ENCODE results near the gene MAP3K9. TPM values are rescaled to one million over a fixed set of nuclear protein-coding genes. Genes with fewer than 3 reads are reported as not detected.

MAP3K9 gene
- polyA plus RNA-seq, 1 donor from 2014 or later: 10.4 TPM

DNA sequence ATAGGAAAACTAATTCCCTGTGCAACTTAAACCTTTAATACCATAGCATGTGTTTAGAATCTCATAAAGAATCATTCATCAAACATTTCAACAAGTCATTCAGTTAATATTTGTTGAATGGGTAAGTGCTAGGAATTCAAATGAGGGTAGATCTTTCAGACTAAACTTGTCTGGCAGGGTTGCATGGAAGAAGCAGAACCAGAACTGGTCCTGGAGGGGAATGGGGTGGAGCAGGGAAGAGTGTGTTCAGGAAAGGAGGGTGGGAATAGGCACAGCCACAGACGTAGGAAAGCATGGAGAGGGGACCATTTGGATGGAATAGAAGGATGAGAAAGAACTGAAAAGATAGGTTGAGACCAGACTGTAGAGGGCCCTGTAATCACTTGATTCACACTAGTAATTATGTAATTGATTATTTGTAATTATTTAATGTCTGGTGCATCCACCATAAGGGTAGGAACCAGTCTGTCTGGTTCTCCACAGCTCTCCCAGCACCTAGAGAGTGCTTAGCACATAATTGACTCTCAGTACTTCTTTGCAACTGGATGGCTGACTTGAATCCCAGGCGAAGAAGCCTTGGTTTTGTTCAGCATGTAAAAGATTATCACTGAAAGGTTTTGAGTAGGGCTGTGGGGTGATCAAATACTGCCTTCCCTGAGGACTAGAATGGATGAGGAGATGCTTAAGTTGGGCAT is 3.0 kb upstream of the MAP3K9 start:
- Histone ChIP-seq H4K20me1 (ENCODE audit: insufficient read depth) (no peaks in the 10 kb centered on the region), H3K4me3 (ENCODE audit: low read length) (peak overlapping the region; percentile 80), H3K36me3 (ENCODE audit: insufficient read depth, low read length) (no peaks in the 10 kb centered on the region), H3K9me2 (ENCODE audit: insufficient read depth, low read length) (no peaks in the 10 kb centered on the region), H3K79me2 (replicated peaks; ENCODE audit: insufficient read depth, low read length) (peaks cover 56% of the 10 kb centered on the region), H2AFZ (ENCODE audit: low read depth, low read length) (no peak overlapping the region), H3K4me2 (ENCODE audit: low read length) (peak overlapping the region; percentile 90), H3K9ac (ENCODE audit: low read length) (no peak overlapping the region), H3F3A (ENCODE audit: insufficient read depth, low read length, poor library complexity, severe bottlenecking) (no peaks in the 10 kb centered on the region), H3K9me3 (ENCODE audit: low read length) (no peaks in the 10 kb centered on the region), H3K27ac (ENCODE audit: low read length) (no peak overlapping the region), H3K27me3 (ENCODE audit: insufficient read depth, low read depth, low read length) (no peaks in the 10 kb centered on the region)
- TF ChIP-seq POLR2AphosphoS5 (IDR thresholded peaks at IDR 0.05) (no peak), SMC3 (conservative IDR thresholded peaks at IDR 0.05; ENCODE audit: poor library complexity) (no peak)

DNA sequence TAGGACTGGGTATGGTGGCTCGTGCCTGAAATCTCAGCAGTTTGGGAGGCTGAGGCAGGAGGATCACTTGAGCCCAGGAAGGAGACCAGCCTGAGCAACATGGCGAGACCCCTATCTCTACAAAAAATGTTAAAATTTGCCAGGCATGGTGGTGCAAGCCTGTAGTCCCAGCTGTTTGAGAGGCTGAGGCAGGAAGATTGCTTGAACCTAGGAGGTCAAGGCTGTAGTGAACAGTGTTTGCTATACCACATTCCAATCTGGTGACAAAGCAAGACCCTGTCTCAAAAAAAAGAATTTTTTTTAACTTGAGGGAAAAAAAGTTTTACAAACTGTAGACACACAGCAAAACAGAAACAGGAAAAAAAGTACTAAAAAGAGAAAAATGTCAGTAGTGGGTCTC is 2.3 kb upstream of the MAP3K9 start:
- Histone ChIP-seq H3K27me3 (ENCODE audit: insufficient read depth, low read depth, low read length) (no peaks in the 10 kb centered on the region), H3K9me2 (ENCODE audit: insufficient read depth, low read length) (no peaks in the 10 kb centered on the region), H3K79me2 (replicated peaks; ENCODE audit: insufficient read depth, low read length) (peaks cover 63% of the 10 kb centered on the region), H2AFZ (ENCODE audit: low read depth, low read length) (no peak overlapping the region), H4K20me1 (ENCODE audit: insufficient read depth) (no peaks in the 10 kb centered on the region), H3K4me3 (ENCODE audit: low read length) (peak overlapping the region; percentile 80), H3K27ac (ENCODE audit: low read length) (no peak overlapping the region), H3K9ac (ENCODE audit: low read length) (peak overlapping the region; percentile 88), H3K4me2 (ENCODE audit: low read length) (peak overlapping the region; percentile 90), H3K36me3 (ENCODE audit: insufficient read depth, low read length) (no peaks in the 10 kb centered on the region), H3F3A (ENCODE audit: insufficient read depth, low read length, poor library complexity, severe bottlenecking) (no peaks in the 10 kb centered on the region), H3K9me3 (ENCODE audit: low read length) (no peaks in the 10 kb centered on the region)
- TF ChIP-seq MXI1 (conservative IDR thresholded peaks at IDR 0.05; ENCODE audit: poor library complexity, severe bottlenecking) (no peak), TAF1 (IDR thresholded peaks at IDR 0.05; ENCODE audit: low read depth) (no peak), RAD21 (conservative IDR thresholded peaks at IDR 0.05) (no peak), SMC3 (conservative IDR thresholded peaks at IDR 0.05; ENCODE audit: poor library complexity) (no peak), POLR2AphosphoS5 (IDR thresholded peaks at IDR 0.05) (no peak)
- TF ChIP-seq, protein P1, sequence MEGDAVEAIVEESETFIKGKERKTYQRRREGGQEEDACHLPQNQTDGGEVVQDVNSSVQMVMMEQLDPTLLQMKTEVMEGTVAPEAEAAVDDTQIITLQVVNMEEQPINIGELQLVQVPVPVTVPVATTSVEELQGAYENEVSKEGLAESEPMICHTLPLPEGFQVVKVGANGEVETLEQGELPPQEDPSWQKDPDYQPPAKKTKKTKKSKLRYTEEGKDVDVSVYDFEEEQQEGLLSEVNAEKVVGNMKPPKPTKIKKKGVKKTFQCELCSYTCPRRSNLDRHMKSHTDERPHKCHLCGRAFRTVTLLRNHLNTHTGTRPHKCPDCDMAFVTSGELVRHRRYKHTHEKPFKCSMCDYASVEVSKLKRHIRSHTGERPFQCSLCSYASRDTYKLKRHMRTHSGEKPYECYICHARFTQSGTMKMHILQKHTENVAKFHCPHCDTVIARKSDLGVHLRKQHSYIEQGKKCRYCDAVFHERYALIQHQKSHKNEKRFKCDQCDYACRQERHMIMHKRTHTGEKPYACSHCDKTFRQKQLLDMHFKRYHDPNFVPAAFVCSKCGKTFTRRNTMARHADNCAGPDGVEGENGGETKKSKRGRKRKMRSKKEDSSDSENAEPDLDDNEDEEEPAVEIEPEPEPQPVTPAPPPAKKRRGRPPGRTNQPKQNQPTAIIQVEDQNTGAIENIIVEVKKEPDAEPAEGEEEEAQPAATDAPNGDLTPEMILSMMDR (IDR thresholded peaks at IDR 0.05; ENCODE audit: poor library complexity, severe bottlenecking): no peak
- TF ChIP-seq, protein P2, sequence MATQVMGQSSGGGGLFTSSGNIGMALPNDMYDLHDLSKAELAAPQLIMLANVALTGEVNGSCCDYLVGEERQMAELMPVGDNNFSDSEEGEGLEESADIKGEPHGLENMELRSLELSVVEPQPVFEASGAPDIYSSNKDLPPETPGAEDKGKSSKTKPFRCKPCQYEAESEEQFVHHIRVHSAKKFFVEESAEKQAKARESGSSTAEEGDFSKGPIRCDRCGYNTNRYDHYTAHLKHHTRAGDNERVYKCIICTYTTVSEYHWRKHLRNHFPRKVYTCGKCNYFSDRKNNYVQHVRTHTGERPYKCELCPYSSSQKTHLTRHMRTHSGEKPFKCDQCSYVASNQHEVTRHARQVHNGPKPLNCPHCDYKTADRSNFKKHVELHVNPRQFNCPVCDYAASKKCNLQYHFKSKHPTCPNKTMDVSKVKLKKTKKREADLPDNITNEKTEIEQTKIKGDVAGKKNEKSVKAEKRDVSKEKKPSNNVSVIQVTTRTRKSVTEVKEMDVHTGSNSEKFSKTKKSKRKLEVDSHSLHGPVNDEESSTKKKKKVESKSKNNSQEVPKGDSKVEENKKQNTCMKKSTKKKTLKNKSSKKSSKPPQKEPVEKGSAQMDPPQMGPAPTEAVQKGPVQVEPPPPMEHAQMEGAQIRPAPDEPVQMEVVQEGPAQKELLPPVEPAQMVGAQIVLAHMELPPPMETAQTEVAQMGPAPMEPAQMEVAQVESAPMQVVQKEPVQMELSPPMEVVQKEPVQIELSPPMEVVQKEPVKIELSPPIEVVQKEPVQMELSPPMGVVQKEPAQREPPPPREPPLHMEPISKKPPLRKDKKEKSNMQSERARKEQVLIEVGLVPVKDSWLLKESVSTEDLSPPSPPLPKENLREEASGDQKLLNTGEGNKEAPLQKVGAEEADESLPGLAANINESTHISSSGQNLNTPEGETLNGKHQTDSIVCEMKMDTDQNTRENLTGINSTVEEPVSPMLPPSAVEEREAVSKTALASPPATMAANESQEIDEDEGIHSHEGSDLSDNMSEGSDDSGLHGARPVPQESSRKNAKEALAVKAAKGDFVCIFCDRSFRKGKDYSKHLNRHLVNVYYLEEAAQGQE (IDR thresholded peaks at IDR 0.05; ENCODE audit: borderline replicate concordance): no peak

DNA sequence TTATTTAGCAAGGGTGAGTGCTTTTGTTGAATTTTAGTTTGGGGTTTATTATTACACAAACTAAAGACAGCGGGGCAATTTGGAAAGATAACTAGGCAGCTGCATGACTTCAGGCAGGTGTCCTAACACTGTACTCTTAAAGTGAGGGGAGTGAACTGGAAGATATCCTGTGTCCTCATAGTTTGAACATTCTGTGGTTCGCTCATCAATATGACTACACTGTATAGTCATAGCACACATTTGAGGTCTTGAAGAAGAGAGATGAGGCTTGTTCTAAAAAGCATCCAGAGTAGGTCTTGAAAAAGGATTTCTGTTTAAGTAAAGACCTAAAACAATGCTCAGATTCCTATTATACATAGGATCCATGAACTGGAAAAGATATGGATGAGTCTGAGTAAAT is 1.7 kb upstream of the MAP3K9 start:
- no peaks in the 10 kb centered on the region for H4K20me1 ChIP-seq (ENCODE audit: insufficient read depth)
- H3K9ac ChIP-seq (ENCODE audit: low read length): peak overlapping the region; percentile 88
- peak overlapping the region; percentile 90 for H3K4me2 ChIP-seq (ENCODE audit: low read length)
- no peaks in the 10 kb centered on the region for H3K9me3 ChIP-seq (ENCODE audit: low read length)
- no peak overlapping the region for H2AFZ ChIP-seq (ENCODE audit: low read depth, low read length)
- TF ChIP-seq SMC3 (conservative IDR thresholded peaks at IDR 0.05; ENCODE audit: poor library complexity): no peak
- no peak for TF ChIP-seq MXI1 (conservative IDR thresholded peaks at IDR 0.05; ENCODE audit: poor library complexity, severe bottlenecking)
- no peak for TF ChIP-seq RAD21 (conservative IDR thresholded peaks at IDR 0.05)
- no peak for TF ChIP-seq TAF1 (IDR thresholded peaks at IDR 0.05; ENCODE audit: low read depth)
- no peak for TF ChIP-seq EZH2 (IDR thresholded peaks at IDR 0.05; ENCODE audit: borderline replicate concordance, insufficient read depth, low read length, poor library complexity, severe bottlenecking)
- TF ChIP-seq, protein P2 (IDR thresholded peaks at IDR 0.05; ENCODE audit: borderline replicate concordance): no peak
- no peak for TF ChIP-seq EP300 (conservative IDR thresholded peaks at IDR 0.05; ENCODE audit: poor library complexity, severe bottlenecking)
- TF ChIP-seq POLR2AphosphoS5 (IDR thresholded peaks at IDR 0.05): no peak
- no peaks in the 10 kb centered on the region for H3K9me2 ChIP-seq (ENCODE audit: insufficient read depth, low read length)
- peaks cover 68% of the 10 kb centered on the region for H3K79me2 ChIP-seq (replicated peaks; ENCODE audit: insufficient read depth, low read length)
- no peaks in the 10 kb centered on the region for H3K27me3 ChIP-seq (ENCODE audit: insufficient read depth, low read depth, low read length)
- H3K4me3 ChIP-seq (ENCODE audit: low read length): peak overlapping the region; percentile 80
- H3F3A ChIP-seq (ENCODE audit: insufficient read depth, low read length, poor library complexity, severe bottlenecking): no peaks in the 10 kb centered on the region
- H3K36me3 ChIP-seq (ENCODE audit: insufficient read depth, low read length): no peaks in the 10 kb centered on the region
- H3K27ac ChIP-seq (ENCODE audit: low read length): peak overlapping the region; percentile 95

Data from neural cell (in vitro differentiated cells).